ENCODE data around the gene KCNN3. TPM values are rescaled to one million over a fixed set of nuclear protein-coding genes. Genes with fewer than 3 reads are reported as not detected.
A peak's percentile ranks its signal among the peaks of the same experiment; 100 is the strongest.

KCNN3 gene
- total RNA-seq, 1 experiment from 2014 or later: 0.40 TPM

GRCh38 chr1:154777781-154778180, 92.3 kb downstream of the KCNN3 start:
- DNase-seq (ENCODE audit: extremely low read depth, low read depth): no peak

GRCh38 chr1:154777154-154777553, 92.9 kb downstream of the KCNN3 start:
- no peak for DNase-seq (ENCODE audit: extremely low read depth, low read depth)

- no peak for DNase-seq (ENCODE audit: extremely low read depth, low read depth)
These were observed 94.2 kb downstream of the KCNN3 start for GRCh38 chr1:154775621-154776605.

GRCh38 chr1:154774175-154774855, 95.8 kb downstream of the KCNN3 start:
- no peak for DNase-seq (ENCODE audit: extremely low read depth, low read depth)

GRCh38 chr1:154773551-154773950, 96.5 kb downstream of the KCNN3 start:
- no peak for DNase-seq (ENCODE audit: extremely low read depth, low read depth)

- DNase-seq (ENCODE audit: extremely low read depth, low read depth): no peak
These were observed 97.2 kb downstream of the KCNN3 start for GRCh38 chr1:154772606-154773506.

GRCh38 chr1:154772056-154772455, 98.0 kb downstream of the KCNN3 start:
- no peak for DNase-seq (ENCODE audit: extremely low read depth, low read depth)

GRCh38 chr1:154770897-154771594, 99.0 kb downstream of the KCNN3 start:
- no peak for DNase-seq (ENCODE audit: extremely low read depth, low read depth)

GRCh38 chr1:154769193-154769895, 100.7 kb downstream of the KCNN3 start:
- no peak for DNase-seq (ENCODE audit: extremely low read depth, low read depth)

GRCh38 chr1:154768456-154769125, 101.5 kb downstream of the KCNN3 start:
- no peak for DNase-seq (ENCODE audit: extremely low read depth, low read depth)

- no peak for DNase-seq (ENCODE audit: extremely low read depth, low read depth)
These were observed 102.5 kb downstream of the KCNN3 start for GRCh38 chr1:154767315-154768240.

GRCh38 chr1:154765970-154766369, 104.1 kb downstream of the KCNN3 start:
- DNase-seq (ENCODE audit: extremely low read depth, low read depth): peak; percentile 56

GRCh38 chr1:154764773-154765172, 105.3 kb downstream of the KCNN3 start:
- DNase-seq (ENCODE audit: extremely low read depth, low read depth): no peak

- no peak for DNase-seq (ENCODE audit: extremely low read depth, low read depth)
These were observed 105.9 kb downstream of the KCNN3 start for GRCh38 chr1:154764181-154764580.

GRCh38 chr1:154760469-154760933, 109.6 kb downstream of the KCNN3 start:
- peak; percentile 45 for DNase-seq (ENCODE audit: extremely low read depth, low read depth)

- no peak for DNase-seq (ENCODE audit: extremely low read depth, low read depth)
These were observed 110.3 kb downstream of the KCNN3 start for GRCh38 chr1:154759793-154760192.

GRCh38 chr1:154759196-154759595, 110.9 kb downstream of the KCNN3 start:
- no peak for DNase-seq (ENCODE audit: extremely low read depth, low read depth)

- no peak for DNase-seq (ENCODE audit: extremely low read depth, low read depth)
These were observed 111.7 kb downstream of the KCNN3 start for GRCh38 chr1:154758346-154758745.

Data from NCI-H460 (cell line).